Measurements from ENCODE around the gene PRSS23. TPM values are rescaled to one million over a fixed set of nuclear protein-coding genes. Genes with fewer than 3 reads are reported as not detected.

PRSS23 gene
- total and polyA plus RNA-seq, 2 experiments from 2014 or later: 53.7 to 61.7 TPM

DNA sequence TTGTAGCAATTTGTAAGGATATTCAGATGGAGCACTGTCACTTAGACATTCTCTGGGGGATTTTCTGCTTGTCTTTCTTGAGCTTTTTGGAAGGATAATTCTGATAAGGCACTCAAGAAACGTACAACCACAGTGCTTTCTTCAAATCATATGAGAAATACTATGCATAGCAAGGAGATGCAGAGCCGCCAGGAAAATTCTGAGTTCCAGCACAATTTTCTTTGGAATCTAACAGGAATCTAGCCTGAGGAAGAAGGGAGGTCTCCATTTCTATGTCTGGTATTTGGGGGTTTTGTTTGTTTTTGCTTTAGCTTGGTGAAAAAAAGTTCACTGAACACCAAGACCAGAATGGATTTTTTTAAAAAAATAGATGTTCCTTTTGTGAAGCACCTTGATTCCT lies 9.9 kb downstream of the PRSS23 start:
- no peak overlapping the region for H3K4me3 ChIP-seq
- WGBS (ENCODE audit: low lambda C conversion rate, missing lambda C conversion rate): 59% methylated on average over 2 of the region's 2 CpGs
- H4K20me1 ChIP-seq (ENCODE audit: insufficient read depth, poor library complexity, severe bottlenecking): no peaks in the 10 kb centered on the region
- no peaks in the 10 kb centered on the region for H3K9me3 ChIP-seq (ENCODE audit: low read depth)
- no peaks in the 10 kb centered on the region for H3K9me2 ChIP-seq (replicated peaks; ENCODE audit: insufficient read depth)
- H3K4me1 ChIP-seq (ENCODE audit: insufficient read depth): peaks cover 17% of the 10 kb centered on the region
- no peaks in the 10 kb centered on the region for H3K27me3 ChIP-seq
- no peak overlapping the region for H2AFZ ChIP-seq
- H3K79me2 ChIP-seq: peaks cover 11% of the 10 kb centered on the region
- H3K27ac ChIP-seq: no peak overlapping the region
- TF ChIP-seq EZH2phosphoT487 (IDR thresholded peaks at IDR 0.05; ENCODE audit: low read depth, severe bottlenecking, unreplicated experiment) (no peak), EZH2 (IDR thresholded peaks at IDR 0.05; ENCODE audit: borderline replicate concordance) (no peak)
- TF ChIP-seq, protein P1, sequence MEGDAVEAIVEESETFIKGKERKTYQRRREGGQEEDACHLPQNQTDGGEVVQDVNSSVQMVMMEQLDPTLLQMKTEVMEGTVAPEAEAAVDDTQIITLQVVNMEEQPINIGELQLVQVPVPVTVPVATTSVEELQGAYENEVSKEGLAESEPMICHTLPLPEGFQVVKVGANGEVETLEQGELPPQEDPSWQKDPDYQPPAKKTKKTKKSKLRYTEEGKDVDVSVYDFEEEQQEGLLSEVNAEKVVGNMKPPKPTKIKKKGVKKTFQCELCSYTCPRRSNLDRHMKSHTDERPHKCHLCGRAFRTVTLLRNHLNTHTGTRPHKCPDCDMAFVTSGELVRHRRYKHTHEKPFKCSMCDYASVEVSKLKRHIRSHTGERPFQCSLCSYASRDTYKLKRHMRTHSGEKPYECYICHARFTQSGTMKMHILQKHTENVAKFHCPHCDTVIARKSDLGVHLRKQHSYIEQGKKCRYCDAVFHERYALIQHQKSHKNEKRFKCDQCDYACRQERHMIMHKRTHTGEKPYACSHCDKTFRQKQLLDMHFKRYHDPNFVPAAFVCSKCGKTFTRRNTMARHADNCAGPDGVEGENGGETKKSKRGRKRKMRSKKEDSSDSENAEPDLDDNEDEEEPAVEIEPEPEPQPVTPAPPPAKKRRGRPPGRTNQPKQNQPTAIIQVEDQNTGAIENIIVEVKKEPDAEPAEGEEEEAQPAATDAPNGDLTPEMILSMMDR (IDR thresholded peaks at IDR 0.05; ENCODE audit: poor library complexity): no peak
- H3K36me3 ChIP-seq (replicated peaks; ENCODE audit: insufficient read depth, low read depth): no peaks in the 10 kb centered on the region
- no peak for DNase-seq (ENCODE audit: low spot score)
- no peak overlapping the region for H3K4me2 ChIP-seq

DNA sequence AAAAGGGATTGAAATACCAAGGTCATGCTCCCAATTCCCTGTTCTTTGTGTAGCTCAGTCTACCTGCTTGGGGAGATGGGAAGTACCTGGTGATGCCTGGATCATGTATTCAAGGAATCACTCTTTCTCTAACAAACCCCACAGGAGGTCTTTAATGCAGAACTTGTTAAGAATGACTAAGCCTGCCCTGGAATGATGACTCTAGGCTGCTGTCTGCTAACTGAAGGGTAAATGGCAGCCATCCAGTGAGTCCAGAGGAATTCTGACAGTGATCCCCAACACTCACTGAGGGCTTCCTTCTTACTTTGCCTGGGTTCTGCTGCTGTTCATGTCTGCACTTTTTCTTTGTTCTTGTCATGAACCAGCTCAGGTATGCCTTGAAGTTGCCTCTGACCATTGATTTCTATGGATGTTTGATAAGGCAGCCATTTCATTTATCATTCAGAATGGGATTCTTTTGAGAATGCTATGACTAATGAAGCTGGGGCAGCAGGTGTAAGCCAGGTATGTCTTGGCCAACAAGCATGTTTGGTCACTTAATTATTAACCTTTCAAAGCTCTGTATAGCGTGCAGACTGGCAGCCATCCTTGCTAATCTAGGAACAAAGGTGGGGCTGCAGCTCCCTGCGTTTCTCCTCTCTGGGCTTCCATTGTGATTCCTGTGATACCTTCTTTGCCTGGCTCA lies 11.4 kb downstream of the PRSS23 start:
- H3K36me3 ChIP-seq (replicated peaks; ENCODE audit: insufficient read depth, low read depth): no peaks in the 10 kb centered on the region
- H3K27me3 ChIP-seq: no peaks in the 10 kb centered on the region
- H4K20me1 ChIP-seq (ENCODE audit: insufficient read depth, poor library complexity, severe bottlenecking): no peaks in the 10 kb centered on the region
- 31% methylated on average over 2 of the region's 2 CpGs for WGBS (ENCODE audit: low lambda C conversion rate, missing lambda C conversion rate)
- peak overlapping the region; percentile 14 for H3K4me2 ChIP-seq
- TF ChIP-seq, protein P1 (IDR thresholded peaks at IDR 0.05; ENCODE audit: poor library complexity): no peak
- no peak for TF ChIP-seq EZH2 (IDR thresholded peaks at IDR 0.05; ENCODE audit: borderline replicate concordance)
- TF ChIP-seq EZH2phosphoT487 (IDR thresholded peaks at IDR 0.05; ENCODE audit: low read depth, severe bottlenecking, unreplicated experiment): no peak
- no peaks in the 10 kb centered on the region for H3K9me3 ChIP-seq (ENCODE audit: low read depth)
- H3K4me1 ChIP-seq (ENCODE audit: insufficient read depth): peaks cover 17% of the 10 kb centered on the region
- no peaks in the 10 kb centered on the region for H3K9me2 ChIP-seq (replicated peaks; ENCODE audit: insufficient read depth)
- H3K79me2 ChIP-seq: peaks cover 2% of the 10 kb centered on the region
- peak; percentile 68 for DNase-seq (ENCODE audit: low spot score)
- H3K27ac ChIP-seq: peak overlapping the region; percentile 90
- no peak overlapping the region for H3K4me3 ChIP-seq
- no peak overlapping the region for H2AFZ ChIP-seq

DNA sequence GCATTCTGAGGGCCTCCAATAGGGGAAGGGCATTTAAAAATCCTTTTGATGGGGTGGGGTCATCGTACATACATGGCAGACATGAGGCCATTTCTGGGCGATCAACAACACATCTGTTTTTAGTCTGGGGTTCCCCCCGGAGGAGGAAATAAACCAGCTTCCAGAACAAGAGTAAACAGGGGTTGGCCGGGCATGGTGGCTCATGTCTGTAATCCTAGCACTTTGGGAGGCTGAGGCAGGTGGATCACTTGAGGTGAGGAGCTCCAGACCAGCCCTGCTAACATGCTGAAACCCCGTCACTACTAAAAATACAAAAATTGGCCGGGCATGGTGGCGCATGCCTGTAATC lies 12.0 kb downstream of the PRSS23 start:
- H3K4me3 ChIP-seq: no peak overlapping the region
- 72% methylated on average over 7 of the region's 7 CpGs for WGBS (ENCODE audit: low lambda C conversion rate, missing lambda C conversion rate)
- H3K27ac ChIP-seq: peak overlapping the region; percentile 90
- H3K4me2 ChIP-seq: no peak overlapping the region
- H3K9me2 ChIP-seq (replicated peaks; ENCODE audit: insufficient read depth): no peaks in the 10 kb centered on the region
- peaks cover 17% of the 10 kb centered on the region for H3K4me1 ChIP-seq (ENCODE audit: insufficient read depth)
- TF ChIP-seq EZH2phosphoT487 (IDR thresholded peaks at IDR 0.05; ENCODE audit: low read depth, severe bottlenecking, unreplicated experiment): no peak
- no peak for TF ChIP-seq EZH2 (IDR thresholded peaks at IDR 0.05; ENCODE audit: borderline replicate concordance)
- TF ChIP-seq, protein P1 (IDR thresholded peaks at IDR 0.05; ENCODE audit: poor library complexity): no peak
- H4K20me1 ChIP-seq (ENCODE audit: insufficient read depth, poor library complexity, severe bottlenecking): no peaks in the 10 kb centered on the region
- H2AFZ ChIP-seq: no peak overlapping the region
- no peaks in the 10 kb centered on the region for H3K79me2 ChIP-seq
- no peaks in the 10 kb centered on the region for H3K27me3 ChIP-seq
- no peak for DNase-seq (ENCODE audit: low spot score)
- no peaks in the 10 kb centered on the region for H3K9me3 ChIP-seq (ENCODE audit: low read depth)
- no peaks in the 10 kb centered on the region for H3K36me3 ChIP-seq (replicated peaks; ENCODE audit: insufficient read depth, low read depth)

All from hepatocyte (in vitro differentiated cells).